ENCODE results near the gene CHM. TPM values are rescaled to one million over a fixed set of nuclear protein-coding genes. Genes with fewer than 3 reads are reported as not detected.

CHM gene
- total and polyA plus RNA-seq, 2 of the 8 experiments (the other 6 are each of a cell fraction or from before 2014, with no cell fraction given) = 8.6 to 15.5 TPM

DNA sequence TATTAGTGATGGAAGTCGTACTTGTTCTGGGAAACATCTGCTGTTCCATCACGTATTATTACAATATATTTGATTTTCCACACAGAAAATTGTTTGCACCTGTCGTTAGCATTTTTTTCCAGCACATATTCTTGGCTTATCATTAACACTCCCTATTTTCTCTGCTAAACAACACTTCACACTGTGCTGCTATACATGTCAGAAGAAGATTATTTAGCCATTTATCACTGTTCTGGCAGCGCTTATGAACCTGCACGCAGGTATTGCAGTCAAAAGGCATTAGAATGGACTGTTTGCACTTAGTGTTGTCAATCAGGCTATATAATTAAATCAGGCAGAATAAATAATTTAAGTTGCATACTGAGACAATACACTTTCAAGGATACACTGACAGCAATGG is 218.6 kb downstream of the CHM start (continued):
- TF ChIP-seq, protein P1, sequence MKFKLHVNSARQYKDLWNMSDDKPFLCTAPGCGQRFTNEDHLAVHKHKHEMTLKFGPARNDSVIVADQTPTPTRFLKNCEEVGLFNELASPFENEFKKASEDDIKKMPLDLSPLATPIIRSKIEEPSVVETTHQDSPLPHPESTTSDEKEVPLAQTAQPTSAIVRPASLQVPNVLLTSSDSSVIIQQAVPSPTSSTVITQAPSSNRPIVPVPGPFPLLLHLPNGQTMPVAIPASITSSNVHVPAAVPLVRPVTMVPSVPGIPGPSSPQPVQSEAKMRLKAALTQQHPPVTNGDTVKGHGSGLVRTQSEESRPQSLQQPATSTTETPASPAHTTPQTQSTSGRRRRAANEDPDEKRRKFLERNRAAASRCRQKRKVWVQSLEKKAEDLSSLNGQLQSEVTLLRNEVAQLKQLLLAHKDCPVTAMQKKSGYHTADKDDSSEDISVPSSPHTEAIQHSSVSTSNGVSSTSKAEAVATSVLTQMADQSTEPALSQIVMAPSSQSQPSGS (IDR thresholded peaks at IDR 0.05; ENCODE audit: low read length) = no peak
- no peak for TF ChIP-seq ASH2L (IDR thresholded peaks at IDR 0.05; ENCODE audit: low read length)
- no peak for TF ChIP-seq NRF1 (IDR thresholded peaks at IDR 0.05; ENCODE audit: low read depth, low read length)
- TF ChIP-seq JUN (IDR thresholded peaks at IDR 0.05; ENCODE audit: low read depth, low read length) = no peak
- TF ChIP-seq HDAC6 (IDR thresholded peaks at IDR 0.05; ENCODE audit: low read depth, low read length) = no peak
- TF ChIP-seq TAF7 (optimal IDR thresholded peaks at IDR 0.05; ENCODE audit: borderline replicate concordance, low read depth, low read length) = no peak
- TF ChIP-seq SP2 (IDR thresholded peaks at IDR 0.05; ENCODE audit: low read length) = no peak
